ENCODE results near the gene TMEM109. TPM values are rescaled to one million over a fixed set of nuclear protein-coding genes. Genes with fewer than 3 reads are reported as not detected.

TMEM109 gene
- total and polyA plus RNA-seq, 2 of the 13 experiments (the other 11 are each of a cell fraction or from before 2014, with no cell fraction given): 7.7 to 18.0 TPM

GRCh38 chr11:60970369-60970774, 56.4 kb downstream of the TMEM109 start (continued):
- TF ChIP-seq RNF219 (CRISPR knock-in tag; IDR thresholded peaks at IDR 0.05): no peak

GRCh38 chr11:60970890-60971289, 56.9 kb downstream of the TMEM109 start:
- Histone ChIP-seq H3K36me3 (replicated peaks in 1 of 2; ENCODE audit: control insufficient read depth in 1 of 2, insufficient read depth in 2 of 2, low read length in 2 of 2) (no peaks in the 10 kb centered on the region; a peak in 1 of 5 replicates), H3K27me3 (ENCODE audit: control insufficient read depth in 1 of 2, insufficient read depth in 2 of 2, low read length in 2 of 2) (peaks cover 7 to 61% of the 10 kb centered on the region in 2 experiments; a peak in 4 of 5 replicates), H3K4me2 (ENCODE audit: low read depth, low read length) (no peak overlapping the region), H3K79me2 (ENCODE audit: insufficient read depth, low read length) (no peaks in the 10 kb centered on the region), H3K9me3 (ENCODE audit: low read length) (no peaks in the 10 kb centered on the region), H4K20me1 (ENCODE audit: insufficient read depth, low read length) (no peaks in the 10 kb centered on the region), H3K4me3 (replicated peaks in 1 of 3; ENCODE audit: insufficient read depth in 1 of 3, low read depth in 2 of 3, low read length in 3 of 3) (no peak overlapping the region), H2AFZ (ENCODE audit: low read length) (no peak overlapping the region), H3K9ac (ENCODE audit: insufficient read depth, low read depth, low read length) (no peak overlapping the region), H3K27ac (ENCODE audit: extremely low read length, insufficient read depth, low read length) (no peak overlapping the region), H3K4me1 (ENCODE audit: insufficient read depth, low read length) (no peaks in the 10 kb centered on the region)
- BruUV-seq (replicated peaks): no TSS peak
- FAIRE-seq (no peak), ATAC-seq (no peak), DNase-seq (ENCODE audit: low spot score) (no peak)
- ChIA-PET POLR2A (no interaction called here), CTCF (ENCODE audit: low intra/inter-chr PET ratio, low total read pairs) (interaction anchor here (0.8 to 3.1 kb wide), 3 partner anchors 159 to 217 kb away, joined by 5 to 11 read pairs (median 8); no protein-coding TSS in a partner anchor)
- 10% methylated on average over 4 of the region's 5 CpGs for WGBS (ENCODE audit: low lambda C conversion rate)
- TF ChIP-seq ZBTB7B (CRISPR knock-in tag; IDR thresholded peaks at IDR 0.05): no peak
- no peak for TF ChIP-seq ZNF614 (CRISPR knock-in tag; IDR thresholded peaks at IDR 0.05; ENCODE audit: borderline replicate concordance)
- intact Hi-C loops (cut with micrococcal nuclease; ENCODE audit: unreplicated experiment): loop anchor here (1.0 kb wide), 1 partner anchor 202 kb away; no protein-coding TSS in a partner anchor
- in situ Hi-C loops (cut with HindIII; ENCODE audit: extremely low pct_ligation_motif_present, low pct_unique_long_range_greater_than_20kb): no loop called here

GRCh38 chr11:60971520-60971919, 57.6 kb downstream of the TMEM109 start, which contains the start of gene CD6:
Gene CD6 (plus strand): TSS chr11:60971680. CDS start chr11:60971866, 186 bp downstream.
- Histone ChIP-seq H3K4me3 (replicated peaks in 1 of 3; ENCODE audit: insufficient read depth in 1 of 3, low read depth in 2 of 3, low read length in 3 of 3) (no peak within 1 kb of the TSS), H2AFZ (ENCODE audit: low read length) (no peak within 1 kb of the TSS), H3K27ac (ENCODE audit: extremely low read length, insufficient read depth, low read length) (no peak within 1 kb of the TSS), H3K9ac (ENCODE audit: insufficient read depth, low read depth, low read length) (no peak within 1 kb of the TSS), H3K4me1 (ENCODE audit: insufficient read depth, low read length) (no peaks in the 10 kb centered on the region), H3K27me3 (ENCODE audit: control insufficient read depth in 1 of 2, insufficient read depth in 2 of 2, low read length in 2 of 2) (peaks cover 7 to 61% of the 10 kb centered on the region in 2 experiments; a peak in 4 of 5 replicates), H3K36me3 (replicated peaks in 1 of 2; ENCODE audit: control insufficient read depth in 1 of 2, insufficient read depth in 2 of 2, low read length in 2 of 2) (no peaks in the 10 kb centered on the region; a peak in 1 of 5 replicates), H4K20me1 (ENCODE audit: insufficient read depth, low read length) (no peaks in the 10 kb centered on the region), H3K79me2 (ENCODE audit: insufficient read depth, low read length) (no peaks in the 10 kb centered on the region), H3K4me2 (ENCODE audit: low read depth, low read length) (no peak within 1 kb of the TSS), H3K9me3 (ENCODE audit: low read length) (no peaks in the 10 kb centered on the region)
- no peak for DNase-seq (ENCODE audit: low spot score)
- intact Hi-C loops (cut with micrococcal nuclease; ENCODE audit: unreplicated experiment) (no loop called here), in situ Hi-C loops (cut with HindIII; ENCODE audit: extremely low pct_ligation_motif_present, low pct_unique_long_range_greater_than_20kb) (no loop called here)
- 41% methylated on average over 16 of the region's 16 CpGs for WGBS (ENCODE audit: low lambda C conversion rate)
- no peak for ATAC-seq
- CTCF ChIA-PET (ENCODE audit: low intra/inter-chr PET ratio, low total read pairs): interaction anchor here (3.1 kb wide), 1 partner anchor 202 kb away, joined by 11 read pairs; no protein-coding TSS in a partner anchor
- no TSS peak for BruUV-seq (replicated peaks)
- no peak for FAIRE-seq
- POLR2A ChIA-PET: no interaction called here
- TF ChIP-seq TEAD3 (CRISPR knock-in tag; optimal IDR thresholded peaks at IDR 0.05; ENCODE audit: borderline replicate concordance): no peak
- no peak for TF ChIP-seq ELF1 (CRISPR knock-in tag; IDR thresholded peaks at IDR 0.05)
- TF ChIP-seq SNAI1 (CRISPR knock-in tag; IDR thresholded peaks at IDR 0.05; ENCODE audit: borderline replicate concordance): no peak
- no peak for TF ChIP-seq FOXJ3 (CRISPR knock-in tag; IDR thresholded peaks at IDR 0.05; ENCODE audit: borderline replicate concordance)
- no peak for TF ChIP-seq NFIB (CRISPR knock-in tag; IDR thresholded peaks at IDR 0.05; ENCODE audit: borderline replicate concordance)
- no peak for TF ChIP-seq ZNF142 (CRISPR knock-in tag; IDR thresholded peaks at IDR 0.05)
